GM19193 (cell line): ENCODE results near the gene ETV2.

Source experiments
- POLR2A ChIP-seq: IDR thresholded peaks from 4 replicates; pipeline ENCODE4 v1.6.1; 2011; ENCODE audit not compliant: insufficient read depth, insufficient read length; ENCODE audit errors: extremely low read depth

ETV2 gene

GRCh38 chr19:35673121-35673804 lies 31.7 kb downstream of the ETV2 start:
- no peak for TF ChIP-seq POLR2A

- TF ChIP-seq POLR2A: no peak
Measured at GRCh38 chr19:35675589-35676140, 34.1 kb downstream of the ETV2 start.

- no peak for TF ChIP-seq POLR2A
Measured at GRCh38 chr19:35689836-35690235, 48.3 kb downstream of the ETV2 start.

GRCh38 chr19:35692010-35692409 lies 50.5 kb downstream of the ETV2 start:
- TF ChIP-seq POLR2A: no peak

GRCh38 chr19:35693422-35693821 lies 51.9 kb downstream of the ETV2 start:
- no peak for TF ChIP-seq POLR2A

GRCh38 chr19:35693835-35694599 lies 52.5 kb downstream of the ETV2 start:
- no peak for TF ChIP-seq POLR2A
